HG03045 (cell line): Measurements from ENCODE around the gene SLC25A13.
"Not testable (repeated sequence)": the region's sequence is repeated elsewhere in the genome, so short reads cannot be mapped to it uniquely, and the experiment has no call there.

ENCODE experiments used
- ATAC-seq: cut with Tn5 transposase; IDR thresholded peaks from one replicate; pipeline ENCODE4 v1.9.1; 2021; ENCODE audit warnings: mild to moderate bottlenecking, moderate library complexity; ENCODE audit not compliant: unreplicated experiment

Gene SLC25A13

DNA sequence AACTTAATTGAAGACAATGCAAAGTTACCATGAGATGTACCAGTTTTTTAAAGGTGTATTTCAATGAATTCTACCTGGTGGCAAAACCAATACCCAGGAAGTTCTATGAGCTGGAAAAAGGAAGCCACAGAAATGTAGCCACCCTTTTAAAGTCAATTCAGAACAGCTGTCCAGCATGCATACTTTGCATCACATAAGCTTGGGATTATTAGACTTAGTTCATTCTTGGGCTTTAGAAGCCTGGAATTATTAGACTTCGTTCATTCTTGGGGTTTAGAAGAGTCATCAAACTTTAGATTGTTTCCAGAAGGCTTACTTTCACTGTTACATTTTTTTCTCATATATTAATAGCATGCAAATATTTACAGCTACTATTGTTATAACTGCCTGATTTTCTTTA is 20.9 kb downstream of the SLC25A13 start:
- no peak for ATAC-seq

DNA sequence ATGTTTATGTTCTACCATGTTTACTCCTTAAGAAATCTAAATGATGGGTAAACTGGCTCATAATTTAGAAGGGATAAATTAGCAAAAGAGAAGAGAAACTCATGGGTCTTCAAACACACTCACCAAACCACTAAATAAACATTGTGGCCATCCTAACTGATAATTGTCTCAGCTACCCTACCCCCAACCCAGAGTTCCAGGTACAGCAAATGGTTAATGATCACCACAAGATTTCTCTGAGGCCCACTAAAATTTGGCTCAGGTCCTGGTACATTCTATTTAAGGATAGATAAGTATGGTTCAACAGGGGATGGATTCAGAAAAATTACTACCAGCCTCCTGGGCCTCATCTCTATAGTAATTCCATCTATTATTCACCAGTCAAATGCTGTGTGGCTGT is 21.4 kb downstream of the SLC25A13 start:
- no peak for ATAC-seq

GRCh38 chr7:96299496-96299895 is 22.4 kb downstream of the SLC25A13 start:
- no peak for ATAC-seq

DNA sequence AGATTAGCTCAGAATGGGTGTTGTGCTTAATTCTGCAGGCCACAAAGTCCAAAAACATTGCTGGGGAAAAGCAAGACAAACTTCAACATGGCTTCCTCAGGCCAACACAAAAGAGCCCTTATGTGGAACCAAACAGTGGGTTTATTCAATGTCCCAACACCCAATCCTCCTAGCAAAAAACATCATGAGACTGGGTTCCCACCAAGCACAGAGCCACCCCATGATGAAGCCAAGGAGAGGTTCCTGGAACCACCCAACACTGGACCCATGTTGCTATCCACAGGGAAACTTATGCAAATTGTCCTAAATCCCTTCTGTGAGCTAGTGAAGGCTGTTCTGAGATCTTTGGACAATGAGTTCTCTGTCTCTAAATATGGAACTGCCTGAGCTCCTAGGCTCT is 24.0 kb downstream of the SLC25A13 start:
- ATAC-seq: no peak

GRCh38 chr7:96297446-96297845 is 24.5 kb downstream of the SLC25A13 start:
- ATAC-seq: not testable (repeated sequence)

DNA sequence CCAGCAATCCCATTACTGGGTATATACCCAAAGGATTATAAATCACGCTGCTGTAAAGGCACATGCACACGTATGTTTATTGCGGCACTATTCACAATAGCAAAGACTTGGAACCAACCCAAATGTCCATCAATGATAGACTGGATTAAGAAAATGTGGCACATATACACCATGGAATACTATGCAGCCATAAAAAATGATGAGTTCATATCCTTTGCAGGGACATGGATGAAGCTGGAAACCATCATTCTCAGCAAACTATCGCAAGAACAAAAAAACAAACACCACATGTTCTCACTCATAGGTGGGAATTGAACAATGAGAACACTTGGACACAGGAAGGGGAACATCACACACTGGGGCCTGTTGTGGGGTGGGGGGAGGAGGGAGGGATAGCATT is 28.0 kb downstream of the SLC25A13 start:
- ATAC-seq: not testable (repeated sequence)

DNA sequence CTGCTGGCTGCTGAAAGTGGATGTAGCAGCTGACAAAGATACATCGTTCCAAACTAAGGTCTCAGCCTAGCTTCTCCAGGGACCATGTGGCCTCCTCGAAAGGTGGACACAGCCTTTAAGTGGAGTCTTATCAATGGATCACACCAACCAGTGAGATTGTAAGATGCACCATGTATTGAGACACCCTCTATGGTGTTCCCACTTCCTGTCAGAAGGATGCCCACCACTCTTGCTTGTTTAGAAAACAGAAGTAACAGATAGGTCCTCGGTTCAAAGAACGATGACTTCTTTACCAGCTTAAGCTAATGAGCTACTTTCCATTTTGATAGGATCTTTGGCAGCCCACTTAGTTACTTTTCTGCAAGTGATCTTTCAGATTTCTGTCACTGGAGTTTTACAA is 34.3 kb downstream of the SLC25A13 start:
- ATAC-seq: no peak

- ATAC-seq: no peak
Observed at GRCh38 chr7:96287132-96287531, 34.8 kb downstream of the SLC25A13 start.

- ATAC-seq: peak; percentile 46
Observed at GRCh38 chr7:96285579-96285978, 36.3 kb downstream of the SLC25A13 start.

GRCh38 chr7:96284835-96285234 is 37.1 kb downstream of the SLC25A13 start:
- ATAC-seq: peak; percentile 60

DNA sequence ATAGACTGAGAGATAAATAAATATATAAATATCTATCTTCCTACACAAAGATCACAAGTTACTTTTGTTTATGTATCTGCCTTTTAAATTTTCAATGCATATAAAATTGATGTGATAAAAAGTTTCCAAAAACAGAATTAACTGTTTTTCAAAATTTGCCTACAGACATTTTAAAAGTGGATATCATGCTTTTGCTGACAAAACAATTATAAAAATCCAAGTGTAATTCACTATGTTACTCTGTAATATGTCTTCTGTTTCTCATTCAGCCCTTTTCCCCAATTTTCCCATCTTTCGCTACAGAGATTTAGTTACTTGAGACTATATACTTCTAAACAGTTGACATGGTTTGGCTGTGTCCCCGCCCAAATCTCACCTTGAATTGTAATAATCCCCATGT is 37.7 kb downstream of the SLC25A13 start:
- ATAC-seq: no peak

DNA sequence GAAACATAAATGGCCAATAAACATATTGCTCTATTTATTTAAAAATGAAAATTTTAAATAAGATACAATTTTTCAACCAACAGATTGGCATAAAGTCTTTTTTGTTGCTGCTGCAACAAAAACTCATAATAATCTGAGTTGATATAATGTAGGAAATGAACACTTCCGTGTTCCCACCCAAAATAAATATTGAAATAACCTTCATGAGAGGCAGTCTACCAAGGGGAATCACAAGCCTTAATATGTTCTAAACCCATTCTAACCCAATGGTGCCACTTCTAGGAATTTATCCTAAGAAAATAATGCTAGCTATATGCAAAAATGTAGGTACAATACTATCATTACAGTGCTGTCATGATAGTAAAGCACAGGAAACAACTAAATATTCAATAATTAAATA is 39.1 kb downstream of the SLC25A13 start:
- no peak for ATAC-seq

GRCh38 chr7:96277921-96278320 is 44.0 kb downstream of the SLC25A13 start:
- ATAC-seq: no peak

GRCh38 chr7:96276019-96276418 is 45.9 kb downstream of the SLC25A13 start:
- no peak for ATAC-seq

- no peak for ATAC-seq
Observed at GRCh38 chr7:96273716-96274115, 48.2 kb downstream of the SLC25A13 start.

DNA sequence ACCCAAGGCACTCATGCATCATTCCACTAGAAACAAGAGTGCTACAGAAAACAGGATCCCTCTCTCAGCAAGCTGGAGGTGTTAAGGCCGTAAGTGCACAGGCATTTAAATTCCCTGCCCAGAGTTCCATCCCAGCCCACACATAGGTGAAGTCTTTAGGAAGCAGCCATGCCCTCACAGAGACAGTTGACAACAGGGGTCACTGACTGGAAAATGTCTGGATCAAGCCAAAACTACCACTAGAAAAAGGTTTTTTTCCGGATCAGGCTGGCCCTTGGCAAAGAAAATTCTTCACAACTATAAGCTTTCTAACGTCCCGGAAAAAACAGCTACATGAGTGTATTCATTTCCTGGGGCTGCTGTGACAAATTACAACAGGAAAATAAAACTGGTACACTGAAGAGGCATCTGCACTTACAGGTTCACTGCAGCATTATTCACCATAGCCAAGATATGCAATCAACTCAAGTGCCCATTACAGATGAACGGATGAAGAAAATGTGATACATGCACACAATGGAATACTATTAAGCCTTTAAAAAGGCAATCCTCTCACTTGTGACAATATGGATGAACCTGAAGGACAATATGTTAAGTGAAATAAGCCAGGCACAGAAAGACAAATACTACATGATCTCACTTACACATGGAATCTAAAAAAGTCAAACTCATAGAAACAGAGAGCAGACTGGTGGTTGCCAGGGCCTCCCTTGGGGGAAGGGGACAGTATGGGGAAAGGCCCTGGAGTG is 52.5 kb downstream of the SLC25A13 start:
- ATAC-seq: no peak

DNA sequence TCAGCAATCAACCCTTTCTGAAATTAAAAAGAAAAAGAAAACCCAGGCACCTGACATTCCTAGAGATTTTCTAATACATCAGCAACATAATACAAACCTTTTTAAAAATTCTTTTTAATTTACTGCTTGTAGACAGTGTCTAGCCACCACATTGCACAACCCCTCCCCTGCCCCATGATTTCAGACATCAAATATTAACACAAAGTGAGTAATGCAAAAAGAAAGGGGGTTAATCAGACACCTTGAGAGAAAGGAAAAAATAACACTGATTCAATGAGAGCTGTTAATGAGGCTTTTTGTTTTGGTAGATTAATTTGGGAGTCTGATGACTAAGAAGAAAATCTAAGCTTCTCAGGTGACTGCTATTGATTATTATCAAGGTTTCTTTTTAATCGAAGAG is 55.3 kb downstream of the SLC25A13 start:
- no peak for ATAC-seq

- no peak for ATAC-seq
Observed at GRCh38 chr7:96266015-96266414, 55.9 kb downstream of the SLC25A13 start.

- ATAC-seq: no peak
Observed at GRCh38 chr7:96253964-96254363, 67.9 kb downstream of the SLC25A13 start.

GRCh38 chr7:96253441-96253840 is 68.5 kb downstream of the SLC25A13 start:
- no peak for ATAC-seq

DNA sequence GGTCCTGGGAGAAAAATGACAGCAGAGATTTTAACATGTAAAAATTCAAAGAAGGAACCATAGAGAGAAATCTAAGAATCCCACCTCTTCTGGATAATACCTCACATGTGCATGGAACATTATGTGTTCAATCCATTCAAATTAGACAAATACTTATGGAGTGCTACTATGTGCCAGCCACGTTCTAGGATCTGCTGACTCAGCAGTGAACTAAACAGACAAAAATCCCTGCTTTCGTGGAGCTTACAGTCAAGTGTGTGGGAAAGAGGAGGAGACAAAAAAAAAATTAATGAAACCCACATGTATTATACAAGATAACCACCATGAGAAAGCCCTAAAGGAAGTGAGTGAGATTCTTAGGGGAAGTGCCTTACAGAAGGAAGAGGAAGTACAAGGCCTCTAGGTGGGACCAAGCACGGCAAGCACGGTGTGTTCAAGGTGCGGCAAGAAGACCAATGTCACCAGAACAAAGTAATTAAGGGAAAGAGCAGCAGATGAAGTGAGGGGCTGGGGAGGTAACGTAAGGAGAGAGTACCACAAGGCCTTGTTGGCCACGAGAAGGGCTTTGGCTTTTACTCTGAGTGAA is 71.0 kb downstream of the SLC25A13 start:
- no peak for ATAC-seq

DNA sequence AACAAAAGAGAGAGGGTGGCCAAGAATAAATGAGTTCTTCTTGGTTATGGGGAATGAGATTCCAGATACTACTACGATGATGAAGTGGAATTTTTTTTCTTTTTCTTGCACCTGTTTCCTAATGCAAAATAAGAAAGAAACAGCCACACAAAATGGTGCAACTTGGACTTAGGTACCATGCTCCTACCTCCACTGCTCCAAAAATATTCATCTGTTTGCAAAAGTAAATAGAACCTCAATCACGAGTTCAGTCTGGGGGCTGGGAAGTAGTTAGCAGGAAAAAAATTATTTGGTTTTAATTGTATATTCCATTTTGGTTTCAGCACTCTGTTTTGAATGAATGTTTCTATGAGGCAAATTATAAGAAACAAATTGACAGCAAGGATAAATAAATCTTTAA is 73.5 kb downstream of the SLC25A13 start:
- no peak for ATAC-seq

DNA sequence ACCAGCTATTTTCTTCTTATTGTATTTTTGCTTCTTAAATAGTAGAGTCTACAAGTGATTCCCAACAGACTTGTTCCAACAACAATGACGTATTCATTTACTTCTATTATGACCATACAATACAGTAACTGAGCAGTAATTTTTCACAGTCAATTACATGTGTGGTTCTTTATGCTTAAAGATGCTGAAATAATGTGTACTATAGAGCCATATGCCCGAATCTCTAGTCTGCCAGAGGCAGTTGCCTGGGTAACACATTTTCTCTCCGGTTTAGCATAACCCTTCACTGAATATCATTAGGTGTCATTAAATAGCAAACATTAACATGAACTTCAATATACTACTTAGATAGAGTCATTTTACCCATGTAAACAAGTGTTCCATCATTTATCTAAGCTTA is 75.0 kb downstream of the SLC25A13 start:
- ATAC-seq: no peak
